DMS153 treated with DMSO at 0.1 percent for 48 hours (cell line): ENCODE measurements around the gene C19orf81.
"Not testable (repeated sequence)": the region's sequence is repeated elsewhere in the genome, so short reads cannot be mapped to it uniquely, and the experiment has no call there.

Source experiments
- DNase-seq: peaks from one replicate; lab custom pipeline; 2025; ENCODE audit not compliant: unreplicated experiment; lab: John Stamatoyannopoulos, UW

Gene C19orf81

DNA sequence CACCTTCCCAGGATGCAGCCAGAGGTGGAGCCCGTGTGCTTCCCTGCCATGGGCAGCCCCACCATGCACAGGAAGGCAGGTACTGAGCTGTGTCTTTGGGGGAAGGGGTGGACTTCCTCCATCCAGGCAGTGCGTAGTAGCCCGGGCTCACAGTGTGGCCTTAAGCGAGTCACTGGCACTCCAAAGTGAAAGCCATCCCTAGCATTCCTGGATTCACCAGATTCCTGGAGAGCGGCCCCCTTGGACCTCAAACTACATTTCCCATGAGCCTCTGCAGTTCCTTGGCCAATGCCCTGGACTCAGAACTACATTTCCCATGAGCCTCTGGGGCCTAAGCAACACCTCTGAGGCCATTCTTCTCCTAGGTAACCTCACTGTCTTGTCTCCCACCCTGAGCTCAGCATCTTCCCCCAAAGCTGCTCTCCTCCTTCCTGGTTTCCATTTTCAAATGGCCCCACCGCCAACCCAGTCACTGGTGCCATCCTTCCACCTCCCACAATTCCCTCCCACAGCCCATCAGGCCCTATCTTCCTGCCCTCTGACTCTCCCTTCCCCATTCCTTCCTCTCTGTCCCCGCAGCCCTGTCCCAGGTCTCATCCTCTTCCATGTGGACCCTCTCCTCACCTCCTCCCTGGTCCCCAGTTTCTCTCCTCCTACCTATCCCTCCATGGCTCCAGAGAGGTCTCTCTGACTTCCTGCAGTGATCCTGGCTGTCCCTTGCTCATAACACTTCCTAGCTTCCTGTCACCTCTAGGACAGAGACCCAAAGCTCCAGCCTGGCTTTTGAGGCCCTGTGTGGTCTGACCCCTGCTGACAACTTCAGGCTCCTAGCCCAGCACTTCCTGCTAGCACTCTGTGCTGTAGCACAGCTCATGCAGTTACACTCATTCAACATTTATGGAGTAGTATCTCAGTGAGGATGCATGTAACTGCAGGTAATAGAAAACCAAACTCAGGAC, at the start of gene C19orf81:
Gene C19orf81, plus strand, starts transcription at position 13 of the 959 bp plus-strand sequence. Its CDS starts 0 bp downstream, at position 13.
- no peak for DNase-seq

DNA sequence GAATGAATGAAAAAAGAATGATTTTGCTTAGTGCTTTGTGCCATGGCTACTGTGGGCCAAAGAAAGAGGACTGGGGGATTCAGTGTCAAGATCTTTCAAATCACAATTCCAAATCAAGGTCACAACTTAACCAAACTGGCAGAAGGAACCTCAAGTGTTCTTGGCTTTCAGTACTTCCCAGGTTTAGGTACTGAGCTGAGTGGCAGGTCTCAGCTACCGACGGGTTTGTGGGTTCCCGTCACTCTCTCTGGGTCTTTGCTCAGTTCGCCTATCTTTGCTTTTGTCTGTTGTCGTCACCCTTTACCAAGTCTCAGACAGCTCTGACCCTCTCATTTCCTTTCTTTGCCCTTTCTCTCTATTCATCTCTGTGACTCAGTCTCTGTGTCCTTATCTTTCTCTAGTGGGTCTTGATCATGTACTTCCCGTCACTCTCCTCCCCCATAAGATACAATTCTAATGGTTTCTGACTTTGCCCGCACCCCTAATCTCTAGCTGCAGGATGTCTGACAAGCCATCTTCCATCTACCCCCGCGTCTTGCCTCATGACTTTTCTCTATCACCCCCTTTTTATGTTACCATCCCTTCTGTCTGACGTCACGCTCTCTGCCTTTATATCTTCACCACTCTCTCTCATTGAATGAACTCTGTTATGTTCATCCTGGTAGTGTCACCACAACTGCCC, 47.7 kb upstream of the C19orf81 start:
- no peak for DNase-seq

DNA sequence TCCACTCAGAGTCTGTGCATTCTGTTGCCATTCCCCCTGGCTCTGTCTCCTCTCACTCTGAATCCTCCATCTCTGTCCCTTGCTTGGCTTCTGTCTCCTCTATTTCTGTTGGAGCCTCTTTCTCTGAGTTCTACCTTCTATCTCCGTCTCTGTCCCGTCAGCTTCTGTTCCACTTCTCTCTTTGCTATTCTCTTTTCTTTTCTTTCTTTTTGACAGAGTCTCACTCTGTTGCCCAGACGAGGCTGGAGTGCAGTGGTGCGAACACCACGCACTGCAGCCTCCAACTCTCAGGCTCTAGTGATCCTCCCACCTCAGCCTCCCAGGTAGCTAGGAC, 47.2 kb upstream of the C19orf81 start:
- no peak for DNase-seq

DNA sequence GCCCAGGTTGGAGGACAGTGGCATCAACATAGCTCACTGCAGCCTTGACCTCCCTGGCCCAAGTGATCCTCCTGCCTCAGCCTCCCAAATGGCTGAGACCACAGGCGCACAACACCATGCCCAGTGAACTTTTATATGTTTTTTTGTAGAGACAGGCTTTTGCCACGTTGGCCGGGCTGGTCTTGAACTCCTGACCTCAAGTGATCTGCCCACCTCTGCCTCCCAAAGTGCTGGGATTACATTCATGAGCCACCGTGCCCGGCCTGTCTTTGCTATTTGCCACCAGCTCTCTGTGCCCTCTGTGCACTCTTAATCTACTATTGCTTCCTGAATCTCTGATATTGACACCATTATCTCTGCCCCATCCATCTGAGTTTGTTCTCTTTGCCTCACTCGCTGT, 46.7 kb upstream of the C19orf81 start:
- DNase-seq, result no peak

DNA sequence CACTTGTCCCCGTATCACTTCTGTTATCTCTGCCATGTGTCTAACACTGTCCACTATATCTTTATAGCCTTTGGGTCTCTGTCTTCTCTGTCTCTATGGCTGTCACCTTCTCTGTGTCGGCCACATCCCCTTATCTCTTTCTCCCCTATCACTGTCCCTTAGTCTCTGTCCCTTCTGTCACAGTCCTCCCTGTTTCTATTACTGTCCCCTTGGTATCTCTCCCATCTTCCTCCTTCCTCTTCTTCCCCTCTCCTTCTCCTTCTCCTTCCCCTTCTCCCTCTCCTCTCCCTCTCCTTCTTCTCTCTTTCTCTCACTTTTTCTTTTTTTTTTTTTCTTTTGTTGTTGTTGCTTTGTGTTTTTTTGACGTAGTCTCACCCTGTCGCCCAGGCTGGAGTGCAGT, 46.3 kb upstream of the C19orf81 start:
- no peak for DNase-seq

DNA sequence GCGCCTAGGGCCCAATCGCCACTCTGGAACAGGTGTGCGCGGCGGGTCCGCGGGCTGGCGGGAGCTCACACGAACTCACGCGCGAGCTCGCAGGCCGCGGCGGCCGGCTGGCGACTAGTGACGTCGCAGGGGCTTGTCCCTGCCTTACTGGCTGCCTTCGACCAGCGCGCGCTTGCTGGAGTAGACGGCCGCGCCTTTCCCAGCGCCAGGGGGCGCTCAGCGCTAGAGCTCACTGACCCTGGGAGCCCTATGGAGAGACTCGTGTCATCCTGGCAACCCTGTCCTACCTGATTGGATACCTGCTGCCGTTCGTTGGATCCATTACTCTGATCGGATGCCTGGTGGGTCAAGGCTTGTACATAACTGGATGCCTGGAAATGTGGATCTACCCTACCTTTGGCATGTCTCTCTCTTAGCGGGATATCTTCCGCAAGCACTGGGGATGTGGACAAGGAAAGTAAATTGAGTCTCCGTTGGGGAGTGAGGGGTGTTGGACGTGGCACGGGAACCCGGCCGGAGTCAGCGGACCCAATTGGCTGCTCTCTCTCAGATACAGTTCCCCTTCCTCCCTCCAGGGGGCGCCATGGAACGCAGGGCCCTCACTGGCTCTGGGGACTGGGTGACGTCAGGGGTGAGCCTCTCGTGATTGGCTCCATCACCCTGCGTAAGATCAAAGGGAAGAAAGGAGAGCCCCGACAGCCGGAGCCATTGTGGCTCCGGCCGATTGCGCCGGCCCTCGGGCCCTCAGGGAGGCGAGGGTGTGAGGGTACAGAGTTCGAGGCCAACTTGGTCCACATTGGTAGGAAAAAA, 44.8 kb upstream of the C19orf81 start:
- not testable (repeated sequence) for DNase-seq

DNA sequence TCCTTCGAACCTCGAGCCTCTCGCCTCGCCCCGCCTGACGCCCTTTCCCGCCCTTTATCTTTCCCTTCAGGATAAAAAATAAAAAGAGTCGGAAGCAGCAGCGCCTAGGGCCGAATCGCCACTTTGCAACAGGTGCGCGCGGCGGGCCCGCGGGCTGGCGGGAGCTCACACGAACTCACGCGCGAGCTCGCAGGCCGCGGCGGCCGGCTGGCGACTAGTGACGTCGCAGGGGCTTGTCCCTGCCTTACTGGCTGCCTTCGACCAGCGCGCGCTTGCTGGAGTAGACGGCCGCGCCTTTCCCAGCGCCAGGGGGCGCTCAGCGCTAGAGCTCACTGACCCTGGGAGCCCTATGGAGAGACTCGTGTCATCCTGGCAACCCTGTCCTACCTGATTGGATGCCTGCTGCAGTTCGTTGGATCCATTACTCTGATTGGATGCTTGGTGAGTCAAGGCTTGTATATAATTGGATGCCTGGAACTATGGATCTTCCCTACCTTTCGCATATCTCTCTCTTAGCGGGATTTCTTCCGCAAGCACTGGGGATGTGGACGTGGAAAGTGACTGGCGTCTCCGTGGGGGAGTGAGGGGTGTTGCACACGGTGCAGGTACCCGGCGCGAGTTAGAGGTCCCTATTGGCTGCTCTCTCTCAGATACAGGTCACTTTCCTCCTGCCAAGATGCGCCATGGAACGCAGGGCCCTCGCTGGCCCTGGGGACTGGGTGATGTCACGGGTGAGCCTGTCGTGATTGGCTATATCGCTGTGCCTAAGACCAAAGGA, 43.0 kb upstream of the C19orf81 start:
- not testable (repeated sequence) for DNase-seq

DNA sequence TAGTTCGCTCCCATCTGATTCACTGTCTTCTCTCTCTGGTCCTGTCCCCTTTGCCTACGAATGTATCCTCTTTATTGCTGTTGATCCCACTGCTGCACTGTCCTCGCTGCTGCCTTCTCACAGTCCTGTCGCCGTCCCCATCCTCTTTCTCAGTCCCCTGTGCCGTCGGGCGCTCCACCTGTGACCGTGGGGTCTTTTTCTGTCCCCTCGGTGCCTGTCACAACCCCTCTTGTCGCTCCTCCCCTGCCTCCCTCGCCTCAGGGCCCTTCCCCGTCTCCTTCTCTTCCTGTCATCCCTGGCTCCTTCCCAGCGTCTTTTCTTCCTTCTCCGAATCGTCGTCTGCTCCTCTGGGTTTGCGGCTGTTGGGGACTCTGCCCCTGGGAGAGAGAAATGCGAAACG, 41.9 kb upstream of the C19orf81 start:
- no peak for DNase-seq

DNA sequence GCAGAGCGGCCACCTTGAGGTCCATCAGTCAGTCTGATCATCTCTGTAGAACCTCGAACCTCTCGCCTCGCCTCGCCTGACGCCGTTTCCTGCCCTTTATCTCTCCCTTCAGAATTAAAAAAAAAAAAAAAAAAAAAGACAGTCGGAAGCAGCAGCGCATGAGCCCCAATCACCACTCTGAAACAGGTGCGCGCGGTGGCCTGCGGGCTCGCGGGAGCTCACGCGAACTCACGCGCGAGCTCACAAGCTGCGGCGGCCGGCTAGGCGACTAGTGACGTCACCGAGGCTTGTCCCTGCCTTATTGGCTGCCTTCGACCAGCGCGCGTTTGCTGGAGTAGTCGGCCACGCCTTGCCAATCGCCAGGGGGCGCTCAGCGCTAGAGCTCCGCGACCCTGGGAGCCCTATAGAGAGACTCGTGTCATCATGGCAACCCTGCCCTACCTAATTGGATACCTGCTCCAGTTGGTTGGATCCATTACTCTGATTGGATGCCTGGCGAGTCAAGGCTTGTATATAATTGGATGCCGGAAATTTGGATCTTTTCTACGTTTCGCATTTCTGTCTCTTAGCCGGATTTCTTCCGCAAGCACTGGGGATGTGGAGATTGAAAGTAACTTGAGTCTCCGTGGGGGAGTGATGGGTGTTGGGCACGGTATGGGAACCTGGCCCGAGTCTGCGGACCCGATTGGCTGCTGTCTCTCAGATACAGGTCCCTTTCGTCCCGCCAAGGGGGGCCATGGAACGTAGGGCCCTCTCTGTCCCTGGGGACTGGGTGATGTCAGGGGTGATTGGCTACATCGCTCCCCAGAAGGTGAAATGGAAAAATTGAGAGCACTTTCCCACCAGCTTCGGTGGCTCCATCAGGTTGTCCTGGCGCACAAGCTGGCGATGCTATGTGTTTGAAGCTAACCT, 41.1 kb upstream of the C19orf81 start:
- DNase-seq, result no peak

DNA sequence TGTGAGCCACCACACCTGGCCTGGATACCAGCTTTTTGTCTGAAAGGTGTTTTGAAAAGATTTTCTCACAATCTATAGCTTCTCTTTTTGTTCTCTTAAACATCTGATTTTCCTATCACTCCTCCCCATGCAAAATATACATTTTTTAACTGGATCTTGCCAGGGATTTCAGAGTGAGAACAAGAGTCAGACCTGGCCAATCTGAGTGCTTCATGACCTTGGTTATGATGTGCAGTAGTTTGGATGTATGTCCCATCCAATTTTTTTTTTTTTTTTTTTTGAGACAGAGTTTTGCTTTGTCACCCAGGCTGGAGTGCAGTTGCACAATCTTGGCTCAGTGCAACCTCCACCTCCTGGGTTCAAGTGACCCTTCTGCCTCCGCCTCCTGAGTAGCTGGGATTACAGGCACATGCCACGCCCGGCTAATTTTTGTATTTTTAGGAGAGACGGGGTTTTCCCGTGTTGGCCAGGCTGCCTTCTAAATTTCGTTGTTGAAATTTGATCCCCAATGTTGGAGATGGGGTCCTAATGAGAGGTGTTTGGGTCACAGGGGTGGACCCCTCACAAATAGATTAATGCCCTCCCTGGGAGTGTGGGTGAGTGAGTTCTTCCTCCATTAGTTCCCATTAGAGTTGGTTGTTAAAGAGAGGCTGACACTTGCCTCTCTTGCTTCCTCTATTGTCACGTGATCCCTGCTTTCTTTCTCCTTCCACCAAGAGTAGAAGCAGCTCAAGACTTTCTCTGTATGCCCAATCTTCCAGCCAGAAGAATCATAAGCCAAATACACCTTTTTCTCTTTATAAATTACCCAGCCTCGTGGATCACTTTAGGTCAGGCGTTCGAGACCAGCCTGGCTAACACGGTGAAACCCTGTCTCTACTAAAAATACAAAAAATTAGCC, 36.5 kb upstream of the C19orf81 start:
- not testable (repeated sequence) for DNase-seq

DNA sequence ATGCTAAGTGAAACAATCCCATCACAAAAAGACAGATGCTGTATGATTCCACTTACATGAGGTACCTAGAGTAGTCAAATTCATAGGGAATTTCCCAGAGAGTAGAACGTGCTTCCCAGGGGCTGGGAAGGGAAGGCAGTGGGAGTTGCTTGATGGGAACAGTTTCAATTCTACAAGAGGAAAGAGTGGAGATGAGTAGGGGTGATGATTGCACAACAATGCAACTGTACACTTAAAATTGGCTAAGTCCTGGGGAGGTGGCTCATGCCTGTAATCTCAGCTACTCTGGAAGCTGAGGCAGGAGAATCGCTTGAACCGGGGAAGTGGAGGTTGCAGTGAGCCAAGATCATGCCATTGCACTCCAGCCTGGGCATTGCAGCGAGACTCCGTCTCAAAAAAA, 30.9 kb upstream of the C19orf81 start:
- not testable (repeated sequence) for DNase-seq

DNA sequence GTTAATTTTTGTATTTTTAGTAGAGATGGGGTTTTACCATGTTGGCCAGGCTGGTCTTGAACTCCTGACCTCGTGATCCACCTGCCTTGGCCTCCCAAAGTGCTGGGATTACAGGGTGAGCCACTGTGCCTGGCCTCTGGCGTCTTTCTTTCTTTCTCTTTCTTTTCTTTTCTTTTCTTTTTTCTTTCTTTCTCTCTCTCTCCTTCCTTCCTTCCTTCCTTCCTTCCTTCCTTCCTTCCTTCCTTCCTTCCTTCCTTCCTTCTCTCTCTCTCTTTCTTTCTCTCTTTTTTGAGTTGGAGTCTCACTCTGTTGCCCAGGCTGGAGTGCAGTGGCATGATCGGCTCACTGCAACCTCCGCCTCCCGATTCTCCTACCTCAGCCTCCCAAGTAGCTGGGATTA, 30.1 kb upstream of the C19orf81 start:
- not testable (repeated sequence) for DNase-seq

DNA sequence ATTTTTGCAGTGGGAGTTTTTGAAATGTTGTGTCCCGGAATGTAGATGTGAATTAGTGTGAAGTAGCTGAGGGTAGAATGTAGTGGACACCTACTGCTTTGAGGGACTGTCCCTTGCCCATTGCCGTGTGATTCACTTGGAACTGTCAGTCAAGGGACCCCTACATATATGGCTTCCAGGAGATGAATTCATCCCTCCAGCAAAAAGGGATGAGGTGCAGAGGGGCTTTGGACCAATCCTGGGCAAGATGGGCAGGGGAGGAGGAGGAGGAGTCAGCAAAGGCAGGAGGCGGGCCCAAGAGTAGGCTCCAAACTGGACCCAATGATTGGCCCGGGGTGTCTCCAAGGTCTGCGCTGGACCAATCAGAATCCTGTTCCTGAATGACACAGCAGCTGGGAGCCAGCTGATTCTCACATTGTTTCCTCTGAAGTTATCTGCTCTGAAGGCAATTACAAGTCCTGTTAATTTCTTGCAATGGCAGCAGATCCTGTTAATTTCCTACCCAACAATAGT, 28.8 kb upstream of the C19orf81 start:
- DNase-seq, result not testable (repeated sequence)

DNA sequence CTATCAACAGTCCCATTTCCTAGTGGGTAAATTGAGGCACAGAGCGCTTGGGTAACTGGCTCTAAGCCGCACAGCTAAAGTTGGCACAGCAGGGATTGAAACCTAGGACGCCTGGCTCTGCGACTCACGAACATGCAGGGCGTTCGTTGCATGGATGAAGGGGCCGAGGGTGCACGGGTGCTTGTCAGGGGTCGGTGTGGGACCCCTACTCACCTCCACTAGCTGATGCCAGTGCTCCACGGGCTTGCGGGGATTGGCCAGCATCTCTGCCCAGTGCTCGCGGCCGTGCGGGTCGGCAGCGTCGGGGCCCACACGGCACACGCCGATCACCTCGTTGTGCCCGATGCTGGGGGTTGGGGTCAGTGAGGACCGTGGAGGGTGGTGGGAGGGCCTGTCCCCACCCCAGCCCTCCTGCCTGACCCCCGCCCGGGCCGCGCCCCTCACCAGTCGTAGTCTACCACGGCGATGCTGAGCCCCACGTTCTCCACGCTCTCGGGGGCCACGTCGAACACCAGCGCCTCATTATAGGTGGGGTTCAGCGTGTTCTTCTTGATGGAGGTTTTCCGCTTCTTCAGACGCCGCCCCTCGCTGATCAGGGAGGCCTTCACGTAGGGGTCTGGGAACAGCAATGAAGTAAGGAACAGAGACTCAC, 24.2 kb upstream of the C19orf81 start:
- no peak for DNase-seq

DNA sequence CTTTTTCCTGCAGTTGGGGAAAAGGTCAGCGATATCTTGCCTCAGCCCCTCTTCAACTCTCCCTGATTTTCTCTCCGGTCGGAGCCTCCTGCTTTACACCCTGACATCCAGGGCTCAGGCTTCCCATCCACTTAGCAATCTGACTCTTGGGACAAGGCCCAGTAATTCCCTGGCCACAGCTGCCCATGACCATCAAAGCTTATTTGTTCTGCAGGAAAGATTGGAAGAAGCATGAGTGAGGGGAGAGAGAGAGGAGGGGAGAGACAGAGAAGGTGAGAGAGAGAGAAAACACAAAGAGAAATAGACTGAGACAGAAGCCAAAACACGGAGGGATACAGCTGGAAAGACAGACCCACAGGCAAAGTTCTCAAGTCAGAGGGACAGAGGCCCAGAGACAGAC, 23.2 kb upstream of the C19orf81 start:
- DNase-seq, result no peak

DNA sequence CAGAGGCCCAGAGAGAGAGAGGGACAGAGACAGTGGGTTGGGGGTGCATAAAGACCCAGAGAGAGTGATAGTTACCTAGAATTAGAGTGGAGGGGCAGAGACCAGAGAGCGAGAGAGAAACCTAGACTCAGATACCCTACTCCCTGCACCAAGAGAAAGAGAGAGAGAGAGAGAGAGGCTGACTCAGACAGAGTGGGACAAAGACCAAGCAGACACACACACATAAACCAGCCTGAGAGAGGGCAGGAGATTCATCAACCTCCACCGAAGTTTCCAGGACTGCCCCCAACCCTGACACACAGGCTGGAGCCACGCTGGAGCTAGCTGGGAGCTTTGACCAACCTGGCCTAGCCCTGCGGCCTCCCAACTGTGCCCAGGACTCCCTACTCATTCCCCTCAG, 22.4 kb upstream of the C19orf81 start:
- DNase-seq, result no peak

DNA sequence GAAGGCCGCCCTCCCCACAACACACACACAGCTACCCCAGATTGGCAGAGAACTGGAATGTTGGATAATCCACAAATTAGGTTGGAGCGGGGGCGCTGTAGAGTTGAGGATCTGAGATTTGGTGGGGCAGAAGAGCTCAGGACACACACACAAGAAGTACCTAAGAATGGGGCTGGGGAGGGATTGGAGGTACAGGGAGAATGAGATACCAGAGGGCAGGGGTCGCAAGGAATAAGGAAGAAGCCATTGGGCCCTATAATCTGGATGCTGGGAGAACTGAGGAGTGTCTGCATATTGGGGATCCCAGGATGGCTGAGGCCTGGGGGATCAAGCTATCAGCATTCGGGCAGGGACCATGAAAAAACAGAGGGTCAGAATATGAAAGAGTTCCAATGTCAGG, 21.1 kb upstream of the C19orf81 start:
- no peak for DNase-seq

DNA sequence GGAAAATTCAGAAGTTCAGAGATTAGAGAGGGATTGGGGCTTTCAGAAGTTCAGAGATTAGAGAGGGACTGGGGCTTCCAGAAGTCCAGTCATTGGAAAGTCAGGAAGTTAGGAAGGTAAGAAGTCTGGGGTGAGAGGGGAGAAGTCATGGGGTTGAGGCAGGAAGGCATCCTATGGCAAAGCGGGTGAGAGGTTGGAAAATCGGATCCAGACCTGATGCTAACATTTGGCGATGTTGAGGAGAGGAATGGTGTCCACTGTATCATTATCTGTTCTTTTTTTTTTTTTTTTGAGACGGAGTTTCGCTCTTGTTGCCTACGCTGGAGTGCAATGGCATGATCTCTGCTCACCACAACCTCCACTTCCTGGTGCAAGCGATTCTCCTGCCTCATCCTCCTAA, 20.7 kb upstream of the C19orf81 start:
- no peak for DNase-seq
